Neural cell (in vitro differentiated cells): ENCODE measurements around the gene OSM. TPM values are rescaled to one million over a fixed set of nuclear protein-coding genes. Genes with fewer than 3 reads are reported as not detected.

Experiments used
- H2AFZ ChIP-seq: fragments of 200-600, 300-800 bp; sonication (generic), shearing (Covaris generic); 2 replicates; pipeline ENCODE4 v1.6.0; 2014; ENCODE audit warnings: low read depth, mild to moderate bottlenecking, antibody characterized with exemption, low read length, moderate library complexity
- H3F3A ChIP-seq: fragments of 200-600 bp; shearing (Covaris generic); 2 replicates; pipeline ENCODE4 v1.6.1; 2016; ENCODE audit warnings: mild to moderate bottlenecking, moderate library complexity, mixed read lengths, antibody characterized with exemption, low read length; ENCODE audit not compliant: insufficient read depth, poor library complexity, severe bottlenecking
- H3K27ac ChIP-seq: fragments of 200-600, 300-800 bp; sonication (generic), shearing (Covaris generic); 2 replicates; pipeline ENCODE4 v1.5.1; 2014; ENCODE audit warnings: mild to moderate bottlenecking, low read length, moderate library complexity
- H3K27me3 ChIP-seq: fragments of 300-800, 200-600 bp; sonication (generic), shearing (Covaris generic); 2 replicates; pipeline ENCODE4 v1.6.0; 2014; ENCODE audit warnings: mild to moderate bottlenecking, low read depth, low read length, moderate library complexity; ENCODE audit not compliant: insufficient read depth
- H3K36me3 ChIP-seq: fragments of 300-800, 200-600 bp; sonication (generic), shearing (Covaris generic); 2 replicates; pipeline ENCODE4 v1.5.1; 2014; ENCODE audit warnings: mild to moderate bottlenecking, antibody characterized with exemption, low read length, moderate library complexity; ENCODE audit not compliant: insufficient read depth
- H3K4me2 ChIP-seq: fragments of 300-800, 200-600 bp; sonication (generic), shearing (Covaris generic); 2 replicates; pipeline ENCODE4 v1.6.0; 2014; ENCODE audit warnings: mild to moderate bottlenecking, low read length
- H3K4me3 ChIP-seq: fragments of 300-800, 200-600 bp; sonication (generic), shearing (Covaris generic); 2 replicates; pipeline ENCODE4 v1.5.1; 2014; ENCODE audit warnings: mild to moderate bottlenecking, low read length, moderate library complexity
- H3K79me2 ChIP-seq: fragments of 200-600 bp; shearing (Covaris generic); replicated peaks from 2 replicates; pipeline ENCODE4 v1.6.0; 2014; ENCODE audit warnings: mild to moderate bottlenecking, low read length, moderate library complexity; ENCODE audit not compliant: insufficient read depth
- H3K9ac ChIP-seq: fragments of 300-800, 200-600 bp; sonication (generic), shearing (Covaris generic); 2 replicates; pipeline ENCODE4 v1.6.1; 2016; ENCODE audit warnings: mild to moderate bottlenecking, low read length, mixed read lengths
- H3K9me2 ChIP-seq: fragments of 200-600 bp; shearing (Covaris generic); 2 replicates; pipeline ENCODE4 v1.6.1; 2016; ENCODE audit warnings: mild to moderate bottlenecking, low read length, mixed read lengths; ENCODE audit not compliant: insufficient read depth
- H3K9me3 ChIP-seq: fragments of 200-600, 300-800 bp; sonication (generic), shearing (Covaris generic); 2 replicates; pipeline ENCODE4 v1.6.1; 2016; ENCODE audit warnings: mild to moderate bottlenecking, mixed run types, low read length, moderate library complexity, mixed read lengths
- H4K20me1 ChIP-seq: fragments of 200-600 bp; shearing (Covaris generic); 2 replicates; pipeline ENCODE4 v1.6.1; 2016; ENCODE audit warnings: mild to moderate bottlenecking, mixed run types; ENCODE audit not compliant: insufficient read depth
- EP300 ChIP-seq: fragments of 450-650 bp; conservative IDR thresholded peaks from 2 replicates; pipeline ENCODE4 v1.6.1; 2014; ENCODE audit warnings: antibody characterized with exemption, mild to moderate bottlenecking, moderate library complexity; ENCODE audit not compliant: poor library complexity, severe bottlenecking
- EZH2 ChIP-seq: fragments of 200-600, 300-800 bp; shearing (Covaris generic), sonication (generic); IDR thresholded peaks from 2 replicates; pipeline ENCODE4 v1.6.1; 2014; ENCODE audit warnings: antibody characterized with exemption, low read length, borderline replicate concordance, mild to moderate bottlenecking; ENCODE audit not compliant: insufficient read depth, poor library complexity, severe bottlenecking
- MXI1 ChIP-seq: fragments of 450-650 bp; conservative IDR thresholded peaks from 2 replicates; pipeline ENCODE4 v1.6.1; 2014; ENCODE audit warnings: antibody characterized with exemption, mild to moderate bottlenecking; ENCODE audit not compliant: poor library complexity, severe bottlenecking
- POLR2AphosphoS5 ChIP-seq: IDR thresholded peaks from 2 replicates; pipeline ENCODE4 v1.6.1; 2012
- RAD21 ChIP-seq: fragments of 450-650 bp; conservative IDR thresholded peaks from 2 replicates; pipeline ENCODE4 v1.6.1; 2014; ENCODE audit warnings: antibody characterized with exemption, mild to moderate bottlenecking, moderate library complexity
- SMC3 ChIP-seq: fragments of 450-650 bp; conservative IDR thresholded peaks from 2 replicates; pipeline ENCODE4 v1.6.1; 2014; ENCODE audit warnings: antibody characterized with exemption, mild to moderate bottlenecking, moderate library complexity; ENCODE audit not compliant: poor library complexity
- TAF1 ChIP-seq: IDR thresholded peaks from 2 replicates; pipeline ENCODE4 v1.6.1; 2012; ENCODE audit warnings: low read depth
- polyA plus RNA-seq: library from polyadenylated mRNA; depleted of rRNA; stranded (reverse); fragments of >200 nt; gene quantifications from 2 replicates; pipeline ENCODE4 v1.2.3, GENCODE V29; 2014
- TF ChIP-seq, protein P1 (sequence below): fragments of 450-650 bp; IDR thresholded peaks from 2 replicates; pipeline ENCODE4 v1.5.1; 2014; ENCODE audit warnings: antibody characterized with exemption, mild to moderate bottlenecking, moderate library complexity; ENCODE audit not compliant: poor library complexity, severe bottlenecking
- TF ChIP-seq, protein P2 (sequence below): IDR thresholded peaks from 2 replicates; pipeline ENCODE4 v1.6.1; 2012; ENCODE audit warnings: borderline replicate concordance

Gene OSM
- polyA plus RNA-seq, 1 donor from 2014 or later = not detected

DNA sequence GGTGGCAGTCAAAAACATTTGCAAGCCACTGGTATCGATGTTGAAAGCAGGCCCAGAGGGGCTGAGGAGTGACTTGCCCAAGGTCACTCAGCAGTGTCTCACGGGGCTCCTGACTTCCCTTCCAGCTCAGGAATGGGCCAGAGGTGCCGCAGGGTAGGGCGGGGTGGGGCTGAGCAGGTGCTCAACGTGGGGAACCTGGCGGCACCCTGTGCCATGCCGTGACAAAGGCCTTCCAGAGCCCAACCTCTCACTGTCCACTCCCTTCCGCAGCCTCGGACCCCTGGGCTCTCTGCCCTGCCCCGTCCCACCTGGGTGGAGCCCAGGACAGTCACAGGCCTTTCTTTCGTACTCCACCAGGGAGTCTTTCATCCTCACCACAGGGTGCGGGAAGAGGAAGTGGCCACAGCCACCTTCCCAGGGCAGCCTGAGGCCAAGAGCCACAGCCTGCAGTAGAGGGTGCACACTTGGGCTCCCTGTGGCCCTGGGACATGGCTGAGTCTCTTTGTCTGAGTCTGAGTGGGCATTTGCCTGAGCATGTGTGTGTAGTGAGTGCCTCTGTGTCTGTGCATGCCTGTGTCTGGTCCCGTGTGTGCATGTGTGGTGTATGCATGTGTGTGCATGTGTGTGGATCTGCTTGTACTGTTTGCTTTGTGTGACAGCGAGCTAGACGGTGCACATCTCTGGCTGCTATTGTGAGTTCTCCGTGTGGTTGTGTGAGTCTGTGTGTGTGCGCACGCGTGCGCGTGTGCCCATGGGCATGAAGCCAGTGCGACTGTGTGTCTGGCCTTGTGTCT is 14.0 kb downstream of the OSM start:
- Histone ChIP-seq H3K4me3 (no peak overlapping the region), H4K20me1 (no peaks in the 10 kb centered on the region), H3F3A (no peaks in the 10 kb centered on the region), H3K27me3 (no peaks in the 10 kb centered on the region), H3K79me2 (no peaks in the 10 kb centered on the region), H3K4me2 (no peak overlapping the region), H3K9me3 (no peaks in the 10 kb centered on the region), H3K9me2 (no peaks in the 10 kb centered on the region), H3K36me3 (no peaks in the 10 kb centered on the region), H3K9ac (no peak overlapping the region), H2AFZ (no peak overlapping the region), H3K27ac (no peak overlapping the region)
- TF ChIP-seq TAF1 (no peak), RAD21 (no peak), SMC3 (no peak), MXI1 (no peak)
- TF ChIP-seq, protein P1, sequence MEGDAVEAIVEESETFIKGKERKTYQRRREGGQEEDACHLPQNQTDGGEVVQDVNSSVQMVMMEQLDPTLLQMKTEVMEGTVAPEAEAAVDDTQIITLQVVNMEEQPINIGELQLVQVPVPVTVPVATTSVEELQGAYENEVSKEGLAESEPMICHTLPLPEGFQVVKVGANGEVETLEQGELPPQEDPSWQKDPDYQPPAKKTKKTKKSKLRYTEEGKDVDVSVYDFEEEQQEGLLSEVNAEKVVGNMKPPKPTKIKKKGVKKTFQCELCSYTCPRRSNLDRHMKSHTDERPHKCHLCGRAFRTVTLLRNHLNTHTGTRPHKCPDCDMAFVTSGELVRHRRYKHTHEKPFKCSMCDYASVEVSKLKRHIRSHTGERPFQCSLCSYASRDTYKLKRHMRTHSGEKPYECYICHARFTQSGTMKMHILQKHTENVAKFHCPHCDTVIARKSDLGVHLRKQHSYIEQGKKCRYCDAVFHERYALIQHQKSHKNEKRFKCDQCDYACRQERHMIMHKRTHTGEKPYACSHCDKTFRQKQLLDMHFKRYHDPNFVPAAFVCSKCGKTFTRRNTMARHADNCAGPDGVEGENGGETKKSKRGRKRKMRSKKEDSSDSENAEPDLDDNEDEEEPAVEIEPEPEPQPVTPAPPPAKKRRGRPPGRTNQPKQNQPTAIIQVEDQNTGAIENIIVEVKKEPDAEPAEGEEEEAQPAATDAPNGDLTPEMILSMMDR = no peak
- TF ChIP-seq, protein P2, sequence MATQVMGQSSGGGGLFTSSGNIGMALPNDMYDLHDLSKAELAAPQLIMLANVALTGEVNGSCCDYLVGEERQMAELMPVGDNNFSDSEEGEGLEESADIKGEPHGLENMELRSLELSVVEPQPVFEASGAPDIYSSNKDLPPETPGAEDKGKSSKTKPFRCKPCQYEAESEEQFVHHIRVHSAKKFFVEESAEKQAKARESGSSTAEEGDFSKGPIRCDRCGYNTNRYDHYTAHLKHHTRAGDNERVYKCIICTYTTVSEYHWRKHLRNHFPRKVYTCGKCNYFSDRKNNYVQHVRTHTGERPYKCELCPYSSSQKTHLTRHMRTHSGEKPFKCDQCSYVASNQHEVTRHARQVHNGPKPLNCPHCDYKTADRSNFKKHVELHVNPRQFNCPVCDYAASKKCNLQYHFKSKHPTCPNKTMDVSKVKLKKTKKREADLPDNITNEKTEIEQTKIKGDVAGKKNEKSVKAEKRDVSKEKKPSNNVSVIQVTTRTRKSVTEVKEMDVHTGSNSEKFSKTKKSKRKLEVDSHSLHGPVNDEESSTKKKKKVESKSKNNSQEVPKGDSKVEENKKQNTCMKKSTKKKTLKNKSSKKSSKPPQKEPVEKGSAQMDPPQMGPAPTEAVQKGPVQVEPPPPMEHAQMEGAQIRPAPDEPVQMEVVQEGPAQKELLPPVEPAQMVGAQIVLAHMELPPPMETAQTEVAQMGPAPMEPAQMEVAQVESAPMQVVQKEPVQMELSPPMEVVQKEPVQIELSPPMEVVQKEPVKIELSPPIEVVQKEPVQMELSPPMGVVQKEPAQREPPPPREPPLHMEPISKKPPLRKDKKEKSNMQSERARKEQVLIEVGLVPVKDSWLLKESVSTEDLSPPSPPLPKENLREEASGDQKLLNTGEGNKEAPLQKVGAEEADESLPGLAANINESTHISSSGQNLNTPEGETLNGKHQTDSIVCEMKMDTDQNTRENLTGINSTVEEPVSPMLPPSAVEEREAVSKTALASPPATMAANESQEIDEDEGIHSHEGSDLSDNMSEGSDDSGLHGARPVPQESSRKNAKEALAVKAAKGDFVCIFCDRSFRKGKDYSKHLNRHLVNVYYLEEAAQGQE = no peak

DNA sequence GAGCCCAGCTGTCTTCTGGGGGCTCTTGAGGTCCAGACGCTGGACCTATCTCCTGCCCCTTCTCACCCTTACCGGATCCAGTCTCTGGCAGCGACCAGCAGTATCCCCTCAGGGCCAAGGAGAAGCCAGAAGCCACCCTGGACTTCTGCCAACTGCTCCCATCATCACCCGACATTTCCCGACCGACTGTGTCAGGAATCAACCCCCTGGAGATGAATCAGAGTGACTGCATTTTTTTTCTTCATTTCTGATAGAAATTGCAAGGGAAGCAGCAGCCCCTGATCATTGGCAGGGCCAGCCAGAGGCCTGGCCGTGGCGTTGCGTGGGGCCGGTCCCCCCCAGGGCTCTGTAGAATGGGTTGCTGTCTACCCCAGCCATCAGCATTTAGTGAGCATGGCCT is 14.9 kb downstream of the OSM start:
- Histone ChIP-seq H3K4me3 (no peak overlapping the region), H3K27ac (no peak overlapping the region), H4K20me1 (no peaks in the 10 kb centered on the region), H3F3A (no peaks in the 10 kb centered on the region), H3K79me2 (no peaks in the 10 kb centered on the region), H3K9ac (no peak overlapping the region), H3K36me3 (no peaks in the 10 kb centered on the region), H3K9me3 (no peaks in the 10 kb centered on the region), H3K4me2 (no peak overlapping the region), H3K27me3 (peaks cover 3% of the 10 kb centered on the region), H3K9me2 (no peaks in the 10 kb centered on the region), H2AFZ (no peak overlapping the region)
- TF ChIP-seq EZH2 (no peak), RAD21 (no peak), POLR2AphosphoS5 (no peak), EP300 (no peak), SMC3 (no peak), TAF1 (no peak), MXI1 (no peak)
- TF ChIP-seq, protein P1 = no peak
- TF ChIP-seq, protein P2 = no peak
